ENCODE data around the gene HEPACAM. TPM values are rescaled to one million over a fixed set of nuclear protein-coding genes. Genes with fewer than 3 reads are reported as not detected.

Gene HEPACAM
- total RNA-seq (not detected), polyA plus RNA-seq (ENCODE audit: insufficient read depth, low read depth, low replicate concordance) (0.30 TPM)
- long read RNA-seq, donor 1 = 0 reads
- long read RNA-seq, donor 2 = 0 reads
- long read RNA-seq, donor 3 = 0 reads
- long read RNA-seq, donor 4 = 0 reads
- long read RNA-seq, donor 5 = 0 reads
- long read RNA-seq, donor 6 = 0 reads
- long read RNA-seq, donor 7 = 0 reads
- long read RNA-seq, donor 8, partial matches to known transcripts = 6 of 6 reads
- long read RNA-seq, donor 8, other reads (novel, unspliced or antisense) = 0 of 6 reads
- long read RNA-seq, donor 9 = 0 reads
- long read RNA-seq, donor 10 = 0 reads

- no peak for FAIRE-seq
- Histone ChIP-seq H3K9me3 (ENCODE audit: control insufficient read depth in 2 of 3, insufficient read depth in 1 of 3, low read length in 3 of 3) (no peaks in the 10 kb centered on the region), H3K4me3 (ENCODE audit: low read length in 3 of 3) (no peak within 1 kb of the TSS), H3K27me3 (ENCODE audit: control insufficient read depth, insufficient read depth, low read length) (no peaks in the 10 kb centered on the region), H3K36me3 (ENCODE audit: control insufficient read depth in 2 of 3, insufficient read depth in 3 of 3, low read length in 3 of 3) (no peaks in the 10 kb centered on the region), H3K4me1 (ENCODE audit: control insufficient read depth in 2 of 3, insufficient read depth in 2 of 3, low read depth in 1 of 3, low read length in 3 of 3) (no peaks in the 10 kb centered on the region), H3K9ac (ENCODE audit: low read length in 3 of 3) (no peak within 1 kb of the TSS), H3K27ac (ENCODE audit: low read depth in 2 of 2, low read length in 2 of 2) (no peak within 1 kb of the TSS)
- DNase-seq = no peak
- TF ChIP-seq CTCF (IDR thresholded peaks at IDR 0.05; ENCODE audit: borderline replicate concordance, extremely low read depth, insufficient read depth) = no peak
- intact Hi-C loops (cut with DNase I) = no loop called here
These were observed at the start of gene HEPACAM for GRCh38 chr11:124935548-124936514. TSS of gene HEPACAM (minus strand) at chr11:124936047. CDS start at chr11:124936006, 41 bp downstream.

GRCh38 chr11:124984512-124984854 is 48.6 kb upstream of the HEPACAM start:
- H3K27ac ChIP-seq (ENCODE audit: low read depth in 2 of 2, low read length in 2 of 2) = no peak overlapping the region

GRCh38 chr11:124983674-124984511 is 48.0 kb upstream of the HEPACAM start:
- no peak overlapping the region for H3K27ac ChIP-seq (ENCODE audit: low read depth in 2 of 2, low read length in 2 of 2)
- DNase-seq (peak in 1 of 5 donors; percentile 59), FAIRE-seq (no peak)
- H3K4me3 ChIP-seq (ENCODE audit: low read length in 3 of 3) = no peak overlapping the region
- H3K4me1 ChIP-seq (ENCODE audit: control insufficient read depth in 2 of 3, insufficient read depth in 2 of 3, low read depth in 1 of 3, low read length in 3 of 3) = no peaks in the 10 kb centered on the region
- no peak for TF ChIP-seq CTCF (IDR thresholded peaks at IDR 0.05; ENCODE audit: borderline replicate concordance, extremely low read depth, insufficient read depth)
- peaks cover 0 to 9% (median 2%) of the 10 kb centered on the region in 3 donors for H3K9me3 ChIP-seq (ENCODE audit: control insufficient read depth in 2 of 3, insufficient read depth in 1 of 3, low read length in 3 of 3)
- H3K27me3 ChIP-seq (ENCODE audit: control insufficient read depth, insufficient read depth, low read length) = no peaks in the 10 kb centered on the region
- no peaks in the 10 kb centered on the region for H3K36me3 ChIP-seq (ENCODE audit: control insufficient read depth in 2 of 3, insufficient read depth in 3 of 3, low read length in 3 of 3)
- no peak overlapping the region for H3K9ac ChIP-seq (ENCODE audit: low read length in 3 of 3)
- intact Hi-C loops (cut with DNase I) = no loop called here

More at GRCh38 chr11:124984512-124984854, 48.6 kb upstream of the HEPACAM start:
- Histone ChIP-seq H3K27me3 (ENCODE audit: control insufficient read depth, insufficient read depth, low read length) (no peaks in the 10 kb centered on the region), H3K36me3 (ENCODE audit: control insufficient read depth in 2 of 3, insufficient read depth in 3 of 3, low read length in 3 of 3) (no peaks in the 10 kb centered on the region), H3K4me1 (ENCODE audit: control insufficient read depth in 2 of 3, insufficient read depth in 2 of 3, low read depth in 1 of 3, low read length in 3 of 3) (no peaks in the 10 kb centered on the region), H3K4me3 (ENCODE audit: low read length in 3 of 3) (no peak overlapping the region), H3K9me3 (ENCODE audit: control insufficient read depth in 2 of 3, insufficient read depth in 1 of 3, low read length in 3 of 3) (peaks cover 0 to 9% (median 2%) of the 10 kb centered on the region in 3 donors), H3K9ac (ENCODE audit: low read length in 3 of 3) (no peak overlapping the region)
- no peak for TF ChIP-seq CTCF (IDR thresholded peaks at IDR 0.05; ENCODE audit: borderline replicate concordance, extremely low read depth, insufficient read depth)
- FAIRE-seq (no peak), DNase-seq (peak in 1 of 5 donors; percentile 23)
- intact Hi-C loops (cut with DNase I) = no loop called here

All from kidney (tissue), 22 donors.